NK-92 (cell line): Measurements from ENCODE around the gene INO80C.

Source experiments
- DNase-seq: peaks from one replicate; lab custom pipeline; 2025; ENCODE audit not compliant: unreplicated experiment; lab: John Stamatoyannopoulos, UW

INO80C gene

GRCh38 chr18:35435401-35435800 lies 62.4 kb downstream of the INO80C start:
- DNase-seq, result no peak

DNA sequence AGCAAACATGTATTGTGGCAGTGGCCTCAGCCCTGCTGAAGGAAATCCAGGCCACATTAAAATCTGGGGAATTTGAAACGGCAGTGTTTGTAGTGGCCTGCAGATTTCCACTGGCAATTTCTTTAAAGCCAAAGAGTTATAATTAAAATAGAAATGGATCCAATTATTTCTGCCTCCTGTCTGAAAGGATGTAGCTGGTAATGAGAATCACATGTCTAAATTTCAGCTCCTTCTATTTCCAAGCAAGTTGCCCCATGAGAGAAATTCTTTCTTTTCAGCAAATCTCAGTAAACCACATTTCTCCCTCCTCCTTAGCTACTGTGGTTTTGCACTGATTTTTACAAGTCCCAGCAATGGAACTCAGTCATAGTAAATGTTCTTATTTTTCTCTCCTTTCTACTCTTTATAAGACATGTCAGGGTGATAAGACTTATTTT lies 65.2 kb downstream of the INO80C start:
- no peak for DNase-seq

DNA sequence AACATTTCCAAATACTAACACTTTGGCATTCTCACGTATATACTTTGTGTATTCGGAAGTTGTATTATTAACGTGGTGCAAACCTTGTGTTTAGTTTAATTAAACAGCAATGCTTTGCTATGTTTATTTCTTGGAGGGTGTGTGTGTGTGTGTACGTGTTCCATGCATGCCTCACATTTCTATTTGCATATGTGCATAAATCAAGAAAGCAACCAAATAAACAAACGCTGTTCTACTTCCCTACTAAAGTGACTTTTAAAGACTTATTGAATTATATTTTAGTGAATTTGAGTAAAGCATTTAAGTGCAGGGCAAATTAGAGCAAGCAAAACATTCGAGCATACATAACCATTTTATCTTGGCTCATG lies 66.4 kb downstream of the INO80C start:
- no peak for DNase-seq

GRCh38 chr18:35430721-35431373 lies 66.9 kb downstream of the INO80C start:
- DNase-seq, result no peak

- no peak for DNase-seq
Observed at GRCh38 chr18:35426786-35427185, 71.0 kb downstream of the INO80C start.

- DNase-seq, result no peak
Observed at GRCh38 chr18:35424356-35424755, 73.4 kb downstream of the INO80C start.

GRCh38 chr18:35422237-35422636 lies 75.5 kb downstream of the INO80C start:
- DNase-seq, result no peak

- no peak for DNase-seq
Observed at GRCh38 chr18:35418610-35419009, 79.2 kb downstream of the INO80C start.
